ENCODE results near the gene DIS3L2. TPM values are rescaled to one million over a fixed set of nuclear protein-coding genes. Genes with fewer than 3 reads are reported as not detected.

The DIS3L2 gene
- total RNA-seq, 1 donor from 2014 or later: 77.2 TPM

- no peak for DNase-seq (ENCODE audit: low spot score)
Observed at GRCh38 chr2:232228332-232228731, 266.8 kb downstream of the DIS3L2 start.

GRCh38 chr2:232228971-232229894 lies 267.7 kb downstream of the DIS3L2 start:
- no peak for DNase-seq (ENCODE audit: low spot score)

DNA sequence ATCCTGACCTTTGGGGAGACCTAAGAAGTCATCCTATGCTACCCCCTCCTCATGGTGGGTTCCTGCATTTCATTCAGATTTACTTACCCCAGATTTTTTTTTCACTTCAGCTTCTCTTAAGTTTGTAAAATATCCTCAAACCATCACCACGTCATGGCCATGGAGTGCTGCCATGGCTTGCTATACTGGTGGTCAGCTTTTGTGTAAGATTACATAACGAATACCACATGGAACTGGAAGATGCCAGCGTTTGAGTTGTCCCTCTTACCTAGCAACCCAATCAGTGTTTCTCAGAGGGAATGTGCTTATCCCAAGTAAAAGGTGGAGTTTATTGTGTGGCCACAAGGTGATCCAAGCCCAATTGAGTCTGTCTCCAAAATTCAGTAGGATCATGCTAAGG lies 268.4 kb downstream of the DIS3L2 start:
- DNase-seq (ENCODE audit: low spot score): no peak

- DNase-seq (ENCODE audit: low spot score): no peak
Observed at GRCh38 chr2:232230560-232230959, 269.0 kb downstream of the DIS3L2 start.

- no peak for DNase-seq (ENCODE audit: low spot score)
Observed at GRCh38 chr2:232231554-232231953, 270.0 kb downstream of the DIS3L2 start.

GRCh38 chr2:232232915-232233314 lies 271.4 kb downstream of the DIS3L2 start:
- DNase-seq (ENCODE audit: low spot score): no peak

DNA sequence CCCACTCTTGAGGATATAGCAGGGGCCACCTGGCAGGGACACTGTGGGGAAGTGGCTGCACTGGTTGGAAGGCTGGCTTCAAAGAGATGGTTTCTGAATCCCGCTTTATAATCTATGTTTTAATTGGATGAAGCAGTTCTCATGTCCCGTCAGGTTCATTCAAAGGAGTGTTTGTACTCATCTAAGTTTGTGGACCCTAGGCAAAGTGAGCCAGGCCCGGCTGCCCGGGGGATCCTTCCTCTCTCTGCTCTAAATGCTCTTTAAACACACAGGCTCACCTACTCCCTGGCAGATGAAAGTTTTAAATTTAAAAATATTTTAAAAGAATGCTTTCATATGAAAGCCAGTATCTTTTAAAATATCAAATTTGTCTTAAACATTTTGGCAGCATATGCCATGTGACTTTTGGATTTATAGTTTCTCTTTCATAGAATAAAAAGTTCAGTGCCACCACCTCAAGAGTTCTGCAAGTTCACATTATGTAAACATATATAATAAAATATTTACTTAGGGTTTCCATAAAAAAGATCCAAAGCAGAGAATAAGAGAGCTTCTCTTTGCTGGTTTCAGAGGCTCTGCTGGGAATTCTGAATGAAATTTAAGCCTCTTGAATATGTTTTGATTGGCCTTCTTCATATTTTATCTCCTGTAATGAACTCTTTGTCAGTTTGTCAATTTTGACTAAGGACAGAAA lies 273.6 kb downstream of the DIS3L2 start:
- no peak for DNase-seq (ENCODE audit: low spot score)

DNA sequence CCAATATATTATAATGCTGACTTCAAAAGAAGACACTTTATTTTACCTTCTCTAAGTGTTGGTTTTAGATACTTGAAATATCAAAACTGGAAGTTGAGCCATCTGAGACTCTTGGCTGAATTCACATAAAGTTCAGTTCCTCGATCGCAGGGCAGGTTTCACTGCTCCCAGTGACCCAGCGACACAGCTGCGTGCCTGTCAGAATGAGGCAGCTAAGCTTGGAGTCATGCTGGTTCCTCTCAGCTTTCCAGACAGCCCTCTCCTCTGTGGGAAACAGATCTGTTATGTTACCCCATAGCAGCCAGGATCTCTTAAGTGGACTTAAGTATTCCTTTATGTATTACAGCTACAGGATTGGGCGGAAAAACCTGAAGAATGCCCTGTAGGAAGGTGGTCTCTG lies 274.2 kb downstream of the DIS3L2 start:
- no peak for DNase-seq (ENCODE audit: low spot score)

DNA sequence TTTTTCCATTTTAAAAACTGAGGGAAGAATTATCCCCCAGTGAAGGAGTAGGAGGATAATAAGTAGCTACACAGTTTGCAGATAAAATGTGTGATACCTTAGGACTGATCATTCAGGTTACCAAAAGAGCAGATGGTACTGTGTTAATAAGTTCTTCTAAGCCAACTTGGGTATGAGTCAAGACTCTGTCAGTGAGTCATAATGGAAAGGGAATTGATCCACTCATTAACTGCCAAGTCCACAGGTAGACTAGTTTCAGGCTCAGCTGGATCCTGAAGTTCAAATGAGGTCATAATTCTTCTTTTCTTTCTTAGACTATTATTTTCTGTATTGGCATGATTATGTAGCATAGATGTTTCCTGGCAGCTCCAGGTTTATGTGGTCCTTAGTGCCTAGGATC lies 274.7 kb downstream of the DIS3L2 start:
- no peak for DNase-seq (ENCODE audit: low spot score)

GRCh38 chr2:232237464-232237863 lies 276.0 kb downstream of the DIS3L2 start:
- no peak for DNase-seq (ENCODE audit: low spot score)

- no peak for DNase-seq (ENCODE audit: low spot score)
Observed at GRCh38 chr2:232238108-232238507, 276.6 kb downstream of the DIS3L2 start.

DNA sequence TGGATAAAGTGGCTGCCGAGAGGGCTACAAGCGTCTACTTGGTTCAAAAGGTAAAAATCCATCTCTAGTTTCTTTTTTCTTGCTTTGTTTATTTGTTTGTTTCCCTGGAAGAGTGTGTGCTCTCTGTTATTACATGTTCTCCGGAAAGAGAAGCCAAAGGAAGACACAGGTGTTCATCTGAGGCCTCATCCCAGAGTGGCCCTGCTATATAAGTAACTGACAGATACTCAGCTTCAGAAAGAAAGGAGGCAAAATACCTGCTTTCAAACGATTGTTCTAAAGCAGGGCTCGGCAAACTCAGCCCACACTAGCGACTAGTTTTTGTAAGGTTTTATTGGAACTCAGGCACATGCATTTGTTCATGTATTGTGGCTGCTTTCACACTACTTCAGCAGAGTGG lies 277.1 kb downstream of the DIS3L2 start:
- DNase-seq (ENCODE audit: low spot score): no peak

GRCh38 chr2:232239951-232240681 lies 278.6 kb downstream of the DIS3L2 start:
- DNase-seq (ENCODE audit: low spot score): no peak

DNA sequence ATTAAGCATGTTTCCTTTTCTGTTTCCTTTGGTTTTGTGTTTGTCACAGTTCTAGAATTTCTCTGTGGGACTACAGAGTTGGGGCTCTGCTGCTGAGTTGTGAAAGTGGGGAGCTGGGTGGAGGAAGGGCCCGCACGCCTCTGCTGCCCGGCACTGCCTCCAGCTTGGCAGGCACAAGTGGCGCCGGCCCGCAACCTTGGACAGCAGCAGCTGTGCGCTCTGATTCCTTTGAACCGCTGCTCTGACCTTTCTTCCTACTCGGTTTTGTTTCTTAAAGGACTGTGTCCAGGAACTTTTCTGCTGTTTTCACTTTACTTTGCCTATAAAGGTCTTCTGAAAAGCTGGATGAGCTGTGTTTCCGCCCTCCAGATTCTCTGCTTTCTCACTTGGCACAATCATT lies 279.4 kb downstream of the DIS3L2 start:
- DNase-seq (ENCODE audit: low spot score): no peak

- no peak for DNase-seq (ENCODE audit: low spot score)
Observed at GRCh38 chr2:232242316-232242715, 280.8 kb downstream of the DIS3L2 start.

- DNase-seq (ENCODE audit: low spot score): no peak
Observed at GRCh38 chr2:232245111-232245510, 283.6 kb downstream of the DIS3L2 start.

GRCh38 chr2:232246245-232246644 lies 284.7 kb downstream of the DIS3L2 start:
- no peak for DNase-seq (ENCODE audit: low spot score)

DNA sequence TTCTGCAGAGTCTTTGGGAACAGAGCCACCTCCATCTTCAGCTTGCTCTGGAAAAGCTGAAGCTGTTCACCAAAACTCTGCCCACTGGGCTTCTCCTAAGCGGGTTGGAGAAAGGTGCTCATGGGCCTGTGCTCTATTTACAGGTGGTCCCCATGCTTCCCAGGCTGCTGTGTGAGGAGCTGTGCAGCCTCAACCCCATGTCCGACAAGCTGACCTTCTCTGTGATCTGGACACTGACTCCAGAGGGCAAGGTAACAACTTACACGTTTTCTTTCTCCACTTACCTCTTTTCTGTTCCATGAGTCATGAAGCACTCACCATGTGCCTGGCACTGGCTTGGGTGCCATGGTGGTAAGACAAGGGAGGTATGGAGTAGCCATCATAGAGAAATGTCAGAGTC lies 287.6 kb downstream of the DIS3L2 start:
- DNase-seq (ENCODE audit: low spot score): no peak

- no peak for DNase-seq (ENCODE audit: low spot score)
Observed at GRCh38 chr2:232250246-232251175, 289.0 kb downstream of the DIS3L2 start.

- DNase-seq (ENCODE audit: low spot score): no peak
Observed at GRCh38 chr2:232255033-232255432, 293.5 kb downstream of the DIS3L2 start.

DNA sequence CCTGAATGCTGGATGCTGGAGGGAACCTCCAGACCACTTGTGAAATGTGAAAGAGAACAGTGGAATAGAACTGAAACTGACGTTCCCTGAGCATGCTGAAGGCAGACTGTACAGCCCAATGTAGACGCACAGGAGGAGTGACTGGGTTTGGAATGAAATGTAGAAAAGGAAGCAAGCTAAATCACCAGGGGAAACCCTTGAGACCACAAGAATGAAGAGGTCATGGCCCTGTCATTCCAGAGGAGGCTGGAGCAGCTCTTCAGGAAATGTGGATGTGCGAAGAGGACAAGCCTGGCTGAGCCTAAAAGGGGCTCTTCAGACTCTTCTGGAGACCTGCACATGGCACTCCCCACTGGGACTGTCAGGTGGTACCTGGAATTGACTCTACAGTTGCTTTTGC lies 298.6 kb downstream of the DIS3L2 start:
- no peak for DNase-seq (ENCODE audit: low spot score)
